Skeletal muscle tissue (tissue), 4 donors: ENCODE results near the gene DYNC1LI2. TPM values are rescaled to one million over a fixed set of nuclear protein-coding genes. Genes with fewer than 3 reads are reported as not detected.
A peak's percentile ranks its signal among the peaks of the same experiment; 100 is the strongest.

ENCODE experiments used
- H3K27ac ChIP-seq: one replicate; pipeline ENCODE4 v1.7.0; 2013; ENCODE audit warnings: mild to moderate bottlenecking, low read depth, low read length, inconsistent platforms
- H3K27me3 ChIP-seq, 3 donors: one replicate each; pipeline ENCODE4 v1.7.0; 2013; ENCODE audit warnings: low read length in 3 of 3; ENCODE audit not compliant: control insufficient read depth in 3 of 3, insufficient read depth in 3 of 3
- H3K36me3 ChIP-seq, 3 donors: one replicate each; pipeline ENCODE4 v1.7.0; 2013; ENCODE audit warnings: low read length in 3 of 3; ENCODE audit not compliant: control insufficient read depth in 3 of 3, insufficient read depth in 3 of 3
- H3K4me1 ChIP-seq, 3 donors: one replicate each; pipeline ENCODE4 v1.7.0; 2013; ENCODE audit warnings: low read length in 3 of 3, mild to moderate bottlenecking in 3 of 3; ENCODE audit not compliant: control insufficient read depth in 3 of 3, insufficient read depth in 3 of 3
- H3K4me3 ChIP-seq, 3 donors: one replicate each; pipeline ENCODE4 v1.7.0; 2013; ENCODE audit warnings: low read length in 3 of 3
- H3K9ac ChIP-seq, 3 donors: one replicate each; pipeline ENCODE4 v1.7.0; 2013; ENCODE audit warnings: low read length in 3 of 3, mild to moderate bottlenecking in 3 of 3, moderate library complexity in 2 of 3, low read depth in 1 of 3
- H3K9me3 ChIP-seq, 3 donors: one replicate each; pipeline ENCODE4 v1.7.0; 2013; ENCODE audit warnings: low read length in 3 of 3; ENCODE audit not compliant: control insufficient read depth in 3 of 3
- total RNA-seq: library from RNA; depleted of rRNA; stranded (reverse); fragments of >200 nt; gene quantifications from one replicate; pipeline ENCODE4 v1.2.3, GENCODE V29; 2014
- donor health status: Osteomylitis.

The DYNC1LI2 gene
- total RNA-seq, 1 donor from 2014 or later, result 70.5 TPM

DNA sequence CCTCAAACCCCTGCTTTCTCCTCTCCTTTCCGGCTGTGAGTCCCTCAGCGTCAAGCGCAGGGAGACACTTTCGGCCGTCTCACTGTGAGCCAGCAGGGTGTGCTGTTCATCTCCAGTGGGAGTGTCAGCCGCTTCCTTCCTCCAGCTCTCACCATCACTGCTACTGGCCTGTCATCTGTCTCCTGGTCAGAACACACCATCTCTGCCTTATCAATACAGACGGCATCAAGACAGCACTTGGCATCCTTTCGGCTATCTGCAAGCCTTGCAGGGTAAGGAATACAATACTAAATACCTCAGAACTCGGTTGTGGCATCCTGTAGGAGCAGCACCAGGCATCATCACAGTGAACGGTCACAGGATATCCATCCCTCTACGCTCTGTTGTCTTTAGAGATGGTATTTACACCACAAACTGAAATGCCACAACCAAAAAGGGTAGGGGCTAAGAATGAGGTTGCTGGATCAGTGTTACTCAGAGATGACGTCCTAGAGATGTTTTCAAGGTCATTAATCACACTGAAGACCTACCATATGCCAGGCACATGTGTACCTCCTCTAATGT is 34.2 kb downstream of the DYNC1LI2 start:
- no peaks in the 10 kb centered on the region for H3K27me3 ChIP-seq
- peaks cover 7 to 16% (median 10%) of the 10 kb centered on the region in 3 donors for H3K4me1 ChIP-seq
- H3K4me3 ChIP-seq, result no peak overlapping the region
- H3K36me3 ChIP-seq, result peaks cover 2 to 15% (median 8%) of the 10 kb centered on the region in 3 donors
- no peak overlapping the region for H3K9ac ChIP-seq
- no peaks in the 10 kb centered on the region for H3K9me3 ChIP-seq
- H3K27ac ChIP-seq, result no peak overlapping the region

DNA sequence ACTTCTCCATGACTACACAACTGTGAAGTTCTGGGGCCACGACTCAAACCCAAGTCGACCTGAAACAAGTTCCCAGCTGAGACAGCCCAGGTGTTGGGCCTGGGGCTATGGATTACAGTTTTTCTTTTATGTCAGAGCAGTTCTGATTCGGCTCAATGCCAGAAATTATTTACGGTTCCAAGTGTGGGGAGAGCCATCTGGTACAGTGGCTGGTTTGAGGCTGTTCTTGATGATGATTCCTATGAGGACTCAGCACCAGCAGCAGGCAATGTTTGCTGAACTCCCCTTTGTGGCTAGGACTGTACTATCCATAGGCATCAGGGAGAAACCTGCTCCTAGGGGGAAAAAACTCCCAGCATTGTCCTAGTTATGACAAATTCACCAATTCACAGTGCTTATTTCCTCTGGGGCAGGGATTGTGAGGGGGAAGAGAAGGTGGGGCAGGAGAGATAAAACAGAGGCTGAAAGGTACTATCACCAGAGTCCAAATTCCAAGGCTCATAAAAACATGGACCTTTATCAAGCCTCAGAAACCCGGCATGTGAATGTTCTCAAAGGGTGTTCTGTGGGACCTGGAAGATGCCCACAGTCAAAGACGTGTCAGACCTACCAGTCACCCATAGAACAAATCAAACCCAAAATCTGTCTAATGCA is 36.6 kb downstream of the DYNC1LI2 start:
- Histone ChIP-seq H3K9ac (no peak overlapping the region), H3K4me1 (peaks cover 7 to 16% (median 10%) of the 10 kb centered on the region in 3 donors), H3K9me3 (no peaks in the 10 kb centered on the region), H3K27me3 (no peaks in the 10 kb centered on the region), H3K36me3 (peaks cover 2 to 7% (median 4%) of the 10 kb centered on the region in 3 donors), H3K4me3 (no peak overlapping the region), H3K27ac (no peak overlapping the region)

DNA sequence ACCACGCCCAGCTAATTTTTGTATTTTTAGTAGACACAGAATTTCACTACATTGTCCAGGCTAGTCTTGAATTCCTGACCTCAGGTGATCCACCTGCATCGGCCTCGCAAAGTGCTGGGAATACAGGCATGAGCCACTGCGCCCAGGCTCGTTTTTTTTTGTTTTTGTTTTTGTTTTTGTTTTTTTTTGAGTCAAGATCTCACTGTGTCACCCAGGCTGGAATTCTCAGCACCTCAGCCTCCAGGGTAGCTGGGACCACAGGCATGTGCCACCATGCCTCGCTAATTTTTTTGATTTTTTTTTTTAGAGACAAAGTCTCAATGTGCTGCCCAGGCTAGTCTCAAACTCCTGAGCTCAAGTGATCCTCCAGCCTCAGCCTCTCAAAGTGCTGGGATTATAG is 37.3 kb downstream of the DYNC1LI2 start:
- H3K27ac ChIP-seq, result no peak overlapping the region
- H3K36me3 ChIP-seq, result peaks cover 2 to 4% (median 4%) of the 10 kb centered on the region in 3 donors
- H3K9me3 ChIP-seq, result no peaks in the 10 kb centered on the region
- H3K9ac ChIP-seq, result no peak overlapping the region
- H3K27me3 ChIP-seq, result no peaks in the 10 kb centered on the region
- no peak overlapping the region for H3K4me3 ChIP-seq
- H3K4me1 ChIP-seq, result peaks cover 7 to 16% (median 10%) of the 10 kb centered on the region in 3 donors

DNA sequence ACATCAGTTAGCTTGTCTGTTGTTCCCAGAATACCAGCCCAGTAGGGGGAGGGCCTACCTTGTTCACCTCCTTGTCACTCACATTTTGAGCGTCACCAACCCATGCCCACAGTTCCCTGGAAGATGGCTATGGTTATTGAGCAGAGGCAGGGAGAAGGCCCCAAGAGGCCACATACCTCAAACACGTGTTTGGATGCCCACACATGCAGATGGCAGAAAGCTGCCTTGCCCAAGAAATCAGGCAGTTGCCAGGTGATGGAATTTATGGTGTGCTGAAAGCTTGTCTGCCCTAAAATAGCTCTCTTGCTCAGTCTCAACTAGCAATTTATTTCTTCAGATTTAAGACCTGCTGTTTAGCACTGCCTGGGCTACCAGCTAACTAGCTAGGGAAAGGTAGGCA is 38.3 kb downstream of the DYNC1LI2 start:
- H3K36me3 ChIP-seq, result peaks cover 0 to 4% (median 0%) of the 10 kb centered on the region in 3 donors

DNA sequence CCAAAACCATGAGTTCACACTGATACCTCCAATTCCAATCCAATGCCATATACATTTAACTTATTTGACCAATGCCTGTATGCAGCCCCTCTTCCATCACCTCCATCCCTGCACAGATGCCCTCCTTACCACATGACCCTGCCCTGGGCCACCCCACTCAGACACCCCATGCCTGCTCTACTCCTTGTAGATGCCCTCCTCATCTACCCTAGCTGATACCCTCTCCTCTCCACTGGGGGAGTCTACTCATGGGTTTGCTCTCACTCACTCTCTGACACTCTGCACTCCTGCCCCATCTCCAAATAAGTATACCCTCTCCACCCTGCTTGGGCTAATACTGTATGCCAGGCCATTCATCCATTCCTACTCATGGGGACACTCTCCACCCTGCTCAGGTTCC is 38.9 kb downstream of the DYNC1LI2 start:
- Histone ChIP-seq H3K9me3 (no peaks in the 10 kb centered on the region), H3K27me3 (no peaks in the 10 kb centered on the region), H3K36me3 (peaks cover 0 to 4% (median 0%) of the 10 kb centered on the region in 3 donors), H3K9ac (no peak overlapping the region), H3K4me3 (no peak overlapping the region), H3K27ac (no peak overlapping the region), H3K4me1 (peaks cover 7 to 16% (median 10%) of the 10 kb centered on the region in 3 donors)

More for the DNA sequence above, 38.3 kb downstream of the DYNC1LI2 start:
- Histone ChIP-seq H3K27ac (no peak overlapping the region), H3K4me3 (no peak overlapping the region), H3K4me1 (peaks cover 7 to 16% (median 10%) of the 10 kb centered on the region in 3 donors), H3K9ac (no peak overlapping the region), H3K27me3 (no peaks in the 10 kb centered on the region), H3K9me3 (no peaks in the 10 kb centered on the region)

DNA sequence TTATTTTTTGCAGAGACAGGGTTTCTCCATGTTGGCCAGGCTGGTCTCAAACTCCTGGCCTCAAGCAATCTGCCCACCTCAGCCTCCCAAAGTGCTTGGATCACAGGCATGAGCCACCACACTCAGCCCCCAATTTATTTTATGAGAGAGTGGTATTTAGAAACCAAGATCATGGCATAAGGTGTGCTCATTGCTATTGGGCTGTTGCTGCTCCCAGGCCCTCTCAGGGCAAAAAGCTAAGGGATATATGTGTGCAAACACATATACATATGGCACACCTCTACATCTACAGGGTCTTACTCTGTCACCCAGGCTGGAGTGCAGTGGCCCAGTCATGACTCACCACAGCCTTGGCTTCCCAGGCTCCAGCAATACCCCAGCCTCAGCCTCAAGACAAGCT is 39.8 kb downstream of the DYNC1LI2 start:
- no peak overlapping the region for H3K9ac ChIP-seq
- H3K4me1 ChIP-seq, result peaks cover 8 to 17% (median 11%) of the 10 kb centered on the region in 3 donors
- no peaks in the 10 kb centered on the region for H3K36me3 ChIP-seq
- no peak overlapping the region for H3K27ac ChIP-seq
- no peak overlapping the region for H3K4me3 ChIP-seq
- no peaks in the 10 kb centered on the region for H3K9me3 ChIP-seq
- no peaks in the 10 kb centered on the region for H3K27me3 ChIP-seq

DNA sequence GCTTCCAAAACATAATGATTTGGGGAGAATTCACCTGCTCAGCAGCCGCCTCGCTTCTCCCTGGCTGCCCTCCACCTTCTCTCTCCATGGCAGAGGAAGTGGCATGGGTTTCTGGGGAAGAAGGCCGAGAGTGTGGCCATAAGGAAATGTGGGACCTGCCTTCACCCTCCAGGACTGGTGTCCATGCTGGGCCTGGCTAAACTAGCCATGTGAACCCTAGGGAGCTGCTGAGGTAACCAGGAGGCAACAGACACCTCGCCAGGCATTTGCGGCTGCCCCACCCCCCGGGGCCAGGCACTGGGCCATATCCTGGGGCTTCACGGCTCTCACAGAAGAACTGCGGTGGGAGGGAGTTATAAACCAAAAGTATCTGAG is 44.9 kb downstream of the DYNC1LI2 start:
- no peaks in the 10 kb centered on the region for H3K9me3 ChIP-seq
- H3K9ac ChIP-seq, result peak overlapping the region; percentile 14 to 45 (median 33)
- no peaks in the 10 kb centered on the region for H3K36me3 ChIP-seq
- no peaks in the 10 kb centered on the region for H3K27me3 ChIP-seq
- H3K4me1 ChIP-seq, result peaks cover 9 to 15% (median 15%) of the 10 kb centered on the region in 3 donors
- peak overlapping the region; percentile 71 for H3K27ac ChIP-seq
- H3K4me3 ChIP-seq, result peak overlapping the region; percentile 14 to 22 (median 20)

DNA sequence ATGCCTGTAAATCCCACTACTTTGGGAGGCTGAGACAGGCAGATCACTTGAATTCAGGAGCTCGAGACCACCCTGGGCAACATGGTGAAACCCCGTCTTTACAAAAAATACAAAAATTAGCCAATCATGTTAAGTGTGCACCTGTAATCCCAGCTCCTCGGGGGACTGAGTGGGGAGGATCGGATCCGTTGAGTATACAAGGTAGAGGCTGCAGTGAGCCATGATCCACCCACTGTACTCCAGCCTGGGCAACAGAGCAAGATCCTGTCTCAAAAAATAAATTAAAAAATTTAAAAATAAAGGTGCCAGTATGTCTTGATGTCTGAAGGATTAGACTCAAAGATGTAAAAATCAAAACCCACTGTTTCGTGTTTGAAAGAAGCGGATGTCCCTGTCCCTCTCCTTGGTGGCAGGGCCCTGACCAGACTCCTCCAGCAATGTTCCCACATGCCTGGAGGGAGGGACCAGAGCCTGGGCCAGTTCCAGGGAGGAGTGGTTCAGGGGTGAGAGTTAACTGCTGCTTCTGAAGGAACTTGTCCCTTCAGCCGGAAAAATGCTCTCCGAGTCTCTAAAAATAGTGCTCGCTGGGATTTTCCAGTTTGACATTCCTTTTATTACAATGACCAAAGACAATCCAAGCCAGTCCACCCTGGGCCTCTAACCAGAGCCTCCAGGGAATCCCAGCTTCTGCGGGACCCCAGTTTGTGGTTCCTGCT is 45.5 kb downstream of the DYNC1LI2 start:
- Histone ChIP-seq H3K36me3 (no peaks in the 10 kb centered on the region), H3K4me3 (peak overlapping the region in 1 of 3 donors; percentile 14), H3K9me3 (no peaks in the 10 kb centered on the region), H3K9ac (peak overlapping the region in 2 of 3 donors; percentile 14 to 45), H3K27me3 (no peaks in the 10 kb centered on the region), H3K4me1 (peaks cover 9 to 15% (median 15%) of the 10 kb centered on the region in 3 donors), H3K27ac (peak overlapping the region; percentile 71)

DNA sequence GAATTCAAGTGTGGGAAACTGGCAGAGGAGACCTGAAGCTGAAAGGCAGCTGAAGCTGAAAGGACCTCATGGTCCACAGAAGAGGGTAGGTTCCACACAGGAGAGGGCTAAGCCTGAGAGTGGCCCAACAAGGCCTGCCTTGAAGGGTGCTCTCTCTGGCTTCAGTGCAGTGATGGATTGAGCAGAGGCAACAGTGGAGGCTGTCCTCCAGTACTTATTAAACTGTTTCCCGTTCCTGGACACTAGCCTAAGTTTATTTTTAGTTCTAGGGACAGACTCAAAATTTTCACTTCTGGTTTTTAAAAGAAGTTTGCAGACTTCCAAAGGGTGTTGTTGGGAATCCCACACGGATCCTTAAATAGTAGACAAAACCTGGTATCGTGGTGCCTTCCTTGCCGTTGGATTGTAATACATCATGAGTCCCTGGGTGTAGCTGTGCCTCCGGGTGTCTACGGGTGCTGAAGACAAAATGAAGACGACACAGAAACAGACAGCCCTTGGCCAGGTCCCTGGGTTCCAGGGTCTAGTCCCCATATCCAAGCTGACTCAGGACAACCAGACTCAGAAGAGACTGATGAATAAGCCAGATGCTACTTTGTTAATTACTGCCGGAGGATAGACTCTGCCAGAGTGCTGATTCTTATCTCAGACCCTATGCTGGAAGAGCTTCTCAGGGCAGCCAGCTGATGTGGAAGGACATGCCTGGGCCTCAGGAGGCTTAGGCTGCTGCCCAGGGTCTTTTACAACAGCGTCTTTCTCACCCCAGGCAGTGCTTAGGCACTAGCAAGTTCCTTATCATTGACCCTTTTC is 47.8 kb downstream of the DYNC1LI2 start:
- Histone ChIP-seq H3K27me3 (no peaks in the 10 kb centered on the region), H3K4me3 (peak overlapping the region in 1 of 3 donors; percentile 14), H3K9ac (peak overlapping the region in 1 of 3 donors; percentile 35), H3K27ac (peak overlapping the region; percentile 51), H3K9me3 (no peaks in the 10 kb centered on the region), H3K36me3 (no peaks in the 10 kb centered on the region), H3K4me1 (peaks cover 9 to 15% (median 15%) of the 10 kb centered on the region in 3 donors)
